Stomach (tissue), 9 donors: ENCODE measurements around the gene LSAMP. TPM values are rescaled to one million over a fixed set of nuclear protein-coding genes. Genes with fewer than 3 reads are reported as not detected.
A peak's percentile ranks its signal among the peaks of the same experiment; 100 is the strongest.

Experiments used
- DNase-seq, 2 donors: peaks; one replicate each; pipeline versions ENCODE4 v3.0.0 to v3.0.0-alpha.2; 2013 to 2019
- H3K27ac ChIP-seq, 5 donors: fragments of 200-600 bp in 4 of 5; sonication (generic) in 4 of 5; one replicate each; pipeline ENCODE4 v1.5.1; 2013 to 2019; ENCODE audit warnings: mild to moderate bottlenecking in 1 of 5, moderate library complexity in 1 of 5
- H3K27me3 ChIP-seq, 3 donors: fragments of 200-600 bp; sonication (generic); one replicate each; pipeline ENCODE4 v1.5.1; 2017 to 2019; ENCODE audit warnings: mixed run types in 1 of 3
- H3K36me3 ChIP-seq, 4 donors: fragments of 200-600 bp; sonication (generic); 1 replicate in 3 of 4; 2 replicates in 1 of 4; pipeline ENCODE4 v1.5.1; 2016 to 2019
- H3K4me1 ChIP-seq, 4 donors: fragments of 200-600 bp; sonication (generic); one replicate each; pipeline ENCODE4 v1.5.1; 2016 to 2019
- H3K4me3 ChIP-seq, 4 donors: fragments of 200-600 bp; sonication (generic) in 3 of 4; one replicate each; pipeline ENCODE4 v1.5.1; 2016 to 2019; ENCODE audit warnings: mild to moderate bottlenecking in 1 of 4
- H3K9me3 ChIP-seq, 4 donors: fragments of 200-600 bp; sonication (generic); one replicate each; pipeline ENCODE4 v1.5.1; 2016 to 2019
- CTCF ChIP-seq, 7 experiments: fragments of 450-650 bp in 4 of 7; fragments of 200-600 bp in 3 of 7; sonication (generic) in 3 of 7; IDR thresholded peaks; one replicate each; pipeline ENCODE4 v1.5.1; 2016 to 2019; ENCODE audit warnings: antibody characterized with exemption in 7 of 7, control low read depth in 2 of 7, mild to moderate bottlenecking in 1 of 7
- EP300 ChIP-seq: sonication (generic); formaldehyde crosslinking; IDR thresholded peaks from one replicate; pipeline ENCODE4 v1.6.1; 2017; ENCODE audit warnings: antibody characterized with exemption
- POLR2A ChIP-seq, 4 donors: fragments of 450-650 bp; IDR thresholded peaks; one replicate each; pipeline ENCODE4 v1.6.1; 2016; ENCODE audit warnings: antibody characterized with exemption in 4 of 4, control low read depth in 2 of 4, mild to moderate bottlenecking in 1 of 4, moderate library complexity in 1 of 4
- POLR2AphosphoS5 ChIP-seq, 3 donors: sonication (generic); formaldehyde crosslinking; IDR thresholded peaks; one replicate each; pipeline ENCODE4 v1.6.1; 2016; ENCODE audit warnings: antibody characterized with exemption in 3 of 3
- WGBS, 5 donors: extraction: QIAGEN DNeasy Blood & Tissue Kit in 3 of 5; methylation state at CpG; one replicate each; pipeline versions ENCODE4 v1.1.5 to v1.1.7; 2013 to 2018; 5-methylcytosine and 5-hydroxymethylcytosine counted together
- intact Hi-C: fragments of 100-400 bp; cut with DNase I; formaldehyde crosslinking; loops from one replicate; pipeline ENCODE4 v1.15.1; 2023; ENCODE audit warnings: low total_unique reads
- polyA plus RNA-seq, 3 donors: library from polyadenylated mRNA; stranded (reverse); fragments of 200-250 nt; gene quantifications; one replicate each; pipeline ENCODE4 v1.2.3, GENCODE V29; 2013
- total RNA-seq, 5 donors: library from RNA; depleted of rRNA; stranded (reverse); fragments of >200 nt; gene quantifications; one replicate each; pipeline versions ENCODE4 v1.1.0 to v1.2.3, GENCODE V29; 2014 to 2016
- donor health status: healthy with polysubstance abuse.
- donor health status: Bipolar disorder and iron deficiency.
- donor health status: healthy.

Gene LSAMP
- total and polyA plus RNA-seq, 8 donors: 1.1 to 20.7 (median 1.7) TPM

- DNase-seq: no peak
- TF ChIP-seq POLR2AphosphoS5 (IDR thresholded peaks at IDR 0.05) (no peak), EP300 (no peak), POLR2A (IDR thresholded peaks at IDR 0.05) (no peak), CTCF (IDR thresholded peaks at IDR 0.05) (no peak)
- intact Hi-C loops: no loop called here
These were observed 426.6 kb downstream of the LSAMP start for GRCh38 chr3:116018646-116019045.

GRCh38 chr3:116015931-116016330, 429.4 kb downstream of the LSAMP start:
- Histone ChIP-seq H3K9me3 (no peaks in the 10 kb centered on the region), H3K36me3 (no peaks in the 10 kb centered on the region), H3K4me3 (no peak overlapping the region), H3K4me1 (no peaks in the 10 kb centered on the region), H3K27me3 (no peaks in the 10 kb centered on the region), H3K27ac (no peak overlapping the region)
- 49 to 65% (median 59%) methylated on average over 2 of the region's 2 CpGs for WGBS, 5 donors
- intact Hi-C loops: no loop called here
- TF ChIP-seq POLR2AphosphoS5 (IDR thresholded peaks at IDR 0.05) (no peak), POLR2A (IDR thresholded peaks at IDR 0.05) (no peak), CTCF (IDR thresholded peaks at IDR 0.05) (no peak), EP300 (no peak)
- no peak for DNase-seq

More at GRCh38 chr3:116018646-116019045, 426.6 kb downstream of the LSAMP start:
- H3K9me3 ChIP-seq: no peaks in the 10 kb centered on the region
- H3K4me1 ChIP-seq: no peaks in the 10 kb centered on the region
- no peak overlapping the region for H3K27ac ChIP-seq
- no peaks in the 10 kb centered on the region for H3K36me3 ChIP-seq
- no peak overlapping the region for H3K4me3 ChIP-seq
- no peaks in the 10 kb centered on the region for H3K27me3 ChIP-seq
- 76 to 96% (median 94%) methylated on average over 1 of the region's 1 CpG for WGBS, 5 donors

- no peaks in the 10 kb centered on the region for H3K27me3 ChIP-seq
- H3K27ac ChIP-seq: no peak overlapping the region
- no peaks in the 10 kb centered on the region for H3K36me3 ChIP-seq
- H3K4me3 ChIP-seq: no peak overlapping the region
- WGBS, 5 donors: 63 to 76% (median 73%) methylated on average over 2 of the region's 2 CpGs
- TF ChIP-seq CTCF (IDR thresholded peaks at IDR 0.05) (no peak), POLR2A (IDR thresholded peaks at IDR 0.05) (no peak), EP300 (no peak), POLR2AphosphoS5 (IDR thresholded peaks at IDR 0.05) (no peak)
- H3K4me1 ChIP-seq: no peaks in the 10 kb centered on the region
- no peaks in the 10 kb centered on the region for H3K9me3 ChIP-seq
- no peak for DNase-seq
- intact Hi-C loops: no loop called here
These were observed 438.3 kb downstream of the LSAMP start for GRCh38 chr3:116007000-116007399.

GRCh38 chr3:116005404-116005803, 439.9 kb downstream of the LSAMP start:
- Histone ChIP-seq H3K9me3 (no peaks in the 10 kb centered on the region), H3K36me3 (no peaks in the 10 kb centered on the region), H3K4me3 (no peak overlapping the region), H3K27ac (no peak overlapping the region), H3K4me1 (no peaks in the 10 kb centered on the region), H3K27me3 (no peaks in the 10 kb centered on the region)
- TF ChIP-seq CTCF (IDR thresholded peaks at IDR 0.05) (no peak), EP300 (no peak), POLR2AphosphoS5 (IDR thresholded peaks at IDR 0.05) (no peak), POLR2A (IDR thresholded peaks at IDR 0.05) (no peak)
- intact Hi-C loops: no loop called here
- 42 to 57% (median 50%) methylated on average over 4 of the region's 4 CpGs for WGBS, 5 donors
- peak in 1 of 2 donors; percentile 83 for DNase-seq
